ENCODE results near the gene SLC29A3. TPM values are rescaled to one million over a fixed set of nuclear protein-coding genes. Genes with fewer than 3 reads are reported as not detected.

The SLC29A3 gene
- total RNA-seq, 2 donors from 2014 or later = 14.1 to 16.8 TPM

GRCh38 chr10:71399946-71400345 is 80.9 kb downstream of the SLC29A3 start:
- Mint-ChIP-seq H3K9me3 (no peaks in the 10 kb centered on the region), H3K4me1 (peaks cover 5% of the 10 kb centered on the region), H3K4me3 (no peak overlapping the region), H3K27ac (no peak overlapping the region), H3K36me3 (ENCODE audit: low read depth) (no peaks in the 10 kb centered on the region), H3K27me3 (ENCODE audit: insufficient read depth) (peaks cover 56% of the 10 kb centered on the region)
- H3K9me3 ChIP-seq (ENCODE audit: control insufficient read depth, low read length) = no peaks in the 10 kb centered on the region
- TF ChIP-seq CTCF (conservative IDR thresholded peaks at IDR 0.05) = no peak
- no peak overlapping the region for H3K27ac ChIP-seq (ENCODE audit: low read depth, low read length)
- no peak overlapping the region for H3K4me3 ChIP-seq (ENCODE audit: low read length)
- H3K9ac ChIP-seq (ENCODE audit: extremely low read depth, low read length, poor library complexity, severe bottlenecking) = no peak overlapping the region
- DNase-seq = peak; percentile 28
- H3K4me1 ChIP-seq (ENCODE audit: control insufficient read depth, insufficient read depth, low read length) = peaks cover 7% of the 10 kb centered on the region
- H3K27me3 ChIP-seq (ENCODE audit: control insufficient read depth, insufficient read depth, low read length, poor library complexity, severe bottlenecking) = peaks cover 43% of the 10 kb centered on the region
- H3K36me3 ChIP-seq (ENCODE audit: control insufficient read depth, insufficient read depth, low read length) = no peaks in the 10 kb centered on the region
- 91 to 93% methylated on average over 3 to 5 of the region's 5 CpGs for WGBS, 2 experiments (ENCODE audit: insufficient coverage in 1 of 2, insufficient read length in 1 of 2)

DNA sequence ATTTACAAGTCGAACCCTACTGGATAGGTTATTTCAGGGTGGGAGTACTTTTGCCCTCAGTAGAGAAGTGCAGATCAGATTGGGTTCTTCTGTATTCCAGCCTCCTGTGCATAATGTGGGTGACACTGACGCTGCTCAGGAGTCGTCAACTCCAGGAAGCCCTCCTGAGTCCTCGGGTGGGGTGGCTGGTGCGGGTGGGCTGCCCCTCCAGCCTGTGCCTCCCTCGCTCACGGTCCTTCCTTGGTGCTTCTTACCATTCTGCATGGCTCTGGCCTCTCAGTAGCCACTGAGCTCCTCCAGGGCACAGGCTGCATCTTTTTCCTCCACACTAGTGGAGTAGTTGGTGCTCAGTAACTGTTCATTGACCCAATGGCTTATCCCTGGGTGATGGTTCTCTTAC is 82.0 kb downstream of the SLC29A3 start:
- no peaks in the 10 kb centered on the region for H3K36me3 ChIP-seq (ENCODE audit: control insufficient read depth, insufficient read depth, low read length)
- H3K27ac Mint-ChIP-seq = no peak overlapping the region
- no peaks in the 10 kb centered on the region for H3K36me3 Mint-ChIP-seq (ENCODE audit: low read depth)
- H3K9me3 ChIP-seq (ENCODE audit: control insufficient read depth, low read length) = no peaks in the 10 kb centered on the region
- H3K9me3 Mint-ChIP-seq = no peaks in the 10 kb centered on the region
- DNase-seq = peak; percentile 24
- H3K4me3 Mint-ChIP-seq = no peak overlapping the region
- H3K9ac ChIP-seq (ENCODE audit: extremely low read depth, low read length, poor library complexity, severe bottlenecking) = no peak overlapping the region
- H3K4me3 ChIP-seq (ENCODE audit: low read length) = no peak overlapping the region
- peaks cover 4% of the 10 kb centered on the region for H3K4me1 Mint-ChIP-seq
- peaks cover 37% of the 10 kb centered on the region for H3K27me3 ChIP-seq (ENCODE audit: control insufficient read depth, insufficient read depth, low read length, poor library complexity, severe bottlenecking)
- H3K4me1 ChIP-seq (ENCODE audit: control insufficient read depth, insufficient read depth, low read length) = peaks cover 7% of the 10 kb centered on the region
- no peak for TF ChIP-seq CTCF (conservative IDR thresholded peaks at IDR 0.05)
- H3K27ac ChIP-seq (ENCODE audit: low read depth, low read length) = no peak overlapping the region
- 92 to 95% methylated on average over 4 to 7 of the region's 7 CpGs for WGBS, 2 experiments (ENCODE audit: insufficient coverage in 1 of 2, insufficient read length in 1 of 2)
- peaks cover 46% of the 10 kb centered on the region for H3K27me3 Mint-ChIP-seq (ENCODE audit: insufficient read depth)

DNA sequence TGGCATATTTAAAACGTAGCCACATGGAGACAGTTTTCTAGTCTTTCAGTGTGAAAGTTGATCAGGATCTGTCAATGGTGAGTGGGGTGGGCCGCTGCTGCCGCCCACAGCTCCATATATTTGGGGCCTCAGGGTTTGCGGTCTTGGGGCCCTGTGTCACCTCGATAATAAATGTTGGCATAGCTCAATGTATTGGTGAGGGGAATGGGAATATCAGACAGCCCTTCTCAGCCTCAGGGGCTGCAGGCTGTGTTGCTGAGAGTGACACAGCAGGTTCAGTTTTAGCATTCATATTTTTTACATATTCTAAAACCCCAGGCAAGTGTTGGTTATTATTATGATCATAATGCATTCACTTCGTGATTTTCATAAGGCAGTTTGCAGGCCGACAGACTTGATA is 82.9 kb downstream of the SLC29A3 start:
- H3K36me3 Mint-ChIP-seq (ENCODE audit: low read depth) = no peaks in the 10 kb centered on the region
- no peaks in the 10 kb centered on the region for H3K9me3 Mint-ChIP-seq

More for the DNA sequence above, 82.9 kb downstream of the SLC29A3 start:
- peaks cover 36% of the 10 kb centered on the region for H3K27me3 ChIP-seq (ENCODE audit: control insufficient read depth, insufficient read depth, low read length, poor library complexity, severe bottlenecking)
- no peaks in the 10 kb centered on the region for H3K36me3 ChIP-seq (ENCODE audit: control insufficient read depth, insufficient read depth, low read length)
- DNase-seq = peak; percentile 6
- no peak overlapping the region for H3K4me3 Mint-ChIP-seq
- H3K9ac ChIP-seq (ENCODE audit: extremely low read depth, low read length, poor library complexity, severe bottlenecking) = no peak overlapping the region
- H3K4me3 ChIP-seq (ENCODE audit: low read length) = no peak overlapping the region
- H3K27ac Mint-ChIP-seq = no peak overlapping the region
- no peak for TF ChIP-seq CTCF (conservative IDR thresholded peaks at IDR 0.05)
- 93 to 100% methylated on average over 2 to 7 of the region's 7 CpGs for WGBS, 2 experiments (ENCODE audit: insufficient coverage in 1 of 2, insufficient read length in 1 of 2)
- H3K4me1 ChIP-seq (ENCODE audit: control insufficient read depth, insufficient read depth, low read length) = peaks cover 7% of the 10 kb centered on the region
- H3K4me1 Mint-ChIP-seq = peaks cover 3% of the 10 kb centered on the region
- H3K9me3 ChIP-seq (ENCODE audit: control insufficient read depth, low read length) = no peaks in the 10 kb centered on the region
- peaks cover 43% of the 10 kb centered on the region for H3K27me3 Mint-ChIP-seq (ENCODE audit: insufficient read depth)
- no peak overlapping the region for H3K27ac ChIP-seq (ENCODE audit: low read depth, low read length)

Measured in endodermal cell (in vitro differentiated cells).